ENCODE measurements around the gene TSPAN14.

TSPAN14 gene

GRCh38 chr10:80453056-80453841, 861 bp upstream of the TSPAN14 start:
- H3K36me3 ChIP-seq (ENCODE audit: control insufficient read depth, insufficient read depth, low read length) = no peaks in the 10 kb centered on the region
- no peak for DNase-seq (ENCODE audit: extremely low read depth, insufficient read length)
- TF ChIP-seq CTCF (IDR thresholded peaks at IDR 0.05; ENCODE audit: insufficient read depth, low read length, poor library complexity, severe bottlenecking) = peak; percentile 12
- H3K4me3 ChIP-seq (replicated peaks; ENCODE audit: low read depth, low read length) = peak overlapping the region; percentile 49
- no peaks in the 10 kb centered on the region for H3K27me3 ChIP-seq (replicated peaks; ENCODE audit: control insufficient read depth, insufficient read depth, low read length)

DNA sequence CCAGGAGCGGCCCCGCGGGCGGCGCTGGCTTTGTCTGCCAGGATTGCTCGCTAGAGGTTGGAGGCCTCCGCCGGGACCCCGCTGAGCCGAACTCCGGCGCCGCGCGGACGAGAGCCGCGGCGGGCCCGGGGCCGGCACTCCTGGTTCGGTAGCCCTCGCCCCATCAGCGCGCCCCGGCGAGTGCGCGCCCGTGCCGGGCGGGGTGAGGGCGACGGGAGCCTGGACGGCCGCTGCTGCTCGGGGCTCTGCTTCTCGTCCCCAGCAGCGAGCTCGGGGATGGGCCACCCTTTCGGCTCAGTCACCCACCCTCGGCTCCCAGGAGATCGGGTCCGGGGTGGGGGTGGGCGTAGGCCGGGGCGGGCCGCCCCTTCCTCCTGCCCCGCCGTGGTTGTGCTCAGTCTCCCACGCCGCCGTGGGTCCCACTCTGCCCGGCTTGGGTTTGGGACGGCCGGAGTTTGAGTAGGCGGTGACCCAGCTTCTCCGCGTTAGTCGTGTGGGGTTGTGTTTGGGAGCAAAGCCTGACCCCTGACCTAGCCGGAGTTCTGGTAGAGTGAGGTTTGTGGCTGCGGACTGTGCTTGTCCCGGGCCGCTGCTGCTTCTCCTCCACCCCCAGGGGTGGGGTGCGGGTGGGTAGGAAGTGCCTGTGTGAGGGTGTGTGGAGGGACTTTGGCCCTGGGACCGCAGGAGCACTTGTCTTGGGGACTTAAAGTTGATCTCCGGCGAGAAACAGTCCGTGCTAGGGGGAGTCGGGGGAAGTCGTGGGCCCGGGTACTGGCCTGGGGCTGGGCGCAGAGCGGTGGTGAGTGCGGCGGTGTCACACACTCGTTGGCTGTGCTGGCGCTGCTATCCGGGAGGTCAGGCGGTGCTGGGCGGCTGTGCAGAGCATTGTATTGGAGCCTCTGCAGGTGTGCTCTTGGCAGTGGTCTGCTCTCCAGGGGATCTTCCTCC, 677 bp downstream of the TSPAN14 start:
- TF ChIP-seq CTCF (IDR thresholded peaks at IDR 0.05; ENCODE audit: insufficient read depth, low read length, poor library complexity, severe bottlenecking) = no peak
- Histone ChIP-seq H3K36me3 (ENCODE audit: control insufficient read depth, insufficient read depth, low read length) (peaks cover 3% of the 10 kb centered on the region; the same call in 1 of the 2 replicates), H3K27me3 (replicated peaks; ENCODE audit: control insufficient read depth, insufficient read depth, low read length) (no peaks in the 10 kb centered on the region), H3K4me3 (replicated peaks; ENCODE audit: low read depth, low read length) (peak overlapping the region; percentile 88)
- peak; percentile 62 for DNase-seq (ENCODE audit: extremely low read depth, insufficient read length)

GRCh38 chr10:80455461-80456349, 1.6 kb downstream of the TSPAN14 start:
- no peak for DNase-seq (ENCODE audit: extremely low read depth, insufficient read length)
- H3K4me3 ChIP-seq (replicated peaks; ENCODE audit: low read depth, low read length) = peak overlapping the region; percentile 88
- TF ChIP-seq CTCF (IDR thresholded peaks at IDR 0.05; ENCODE audit: insufficient read depth, low read length, poor library complexity, severe bottlenecking) = no peak

GRCh38 chr10:80457554-80458262, 3.6 kb downstream of the TSPAN14 start:
- H3K27me3 ChIP-seq (replicated peaks; ENCODE audit: control insufficient read depth, insufficient read depth, low read length) = no peaks in the 10 kb centered on the region
- no peak for TF ChIP-seq CTCF (IDR thresholded peaks at IDR 0.05; ENCODE audit: insufficient read depth, low read length, poor library complexity, severe bottlenecking)
- H3K36me3 ChIP-seq (ENCODE audit: control insufficient read depth, insufficient read depth, low read length) = peaks cover 6% of the 10 kb centered on the region
- no peak for DNase-seq (ENCODE audit: extremely low read depth, insufficient read length)
- H3K4me3 ChIP-seq (replicated peaks; ENCODE audit: low read depth, low read length) = no peak overlapping the region

More at GRCh38 chr10:80455461-80456349, 1.6 kb downstream of the TSPAN14 start:
- H3K36me3 ChIP-seq (ENCODE audit: control insufficient read depth, insufficient read depth, low read length) = peaks cover 4% of the 10 kb centered on the region; the same call in 1 of the 2 replicates
- H3K27me3 ChIP-seq (replicated peaks; ENCODE audit: control insufficient read depth, insufficient read depth, low read length) = no peaks in the 10 kb centered on the region

DNA sequence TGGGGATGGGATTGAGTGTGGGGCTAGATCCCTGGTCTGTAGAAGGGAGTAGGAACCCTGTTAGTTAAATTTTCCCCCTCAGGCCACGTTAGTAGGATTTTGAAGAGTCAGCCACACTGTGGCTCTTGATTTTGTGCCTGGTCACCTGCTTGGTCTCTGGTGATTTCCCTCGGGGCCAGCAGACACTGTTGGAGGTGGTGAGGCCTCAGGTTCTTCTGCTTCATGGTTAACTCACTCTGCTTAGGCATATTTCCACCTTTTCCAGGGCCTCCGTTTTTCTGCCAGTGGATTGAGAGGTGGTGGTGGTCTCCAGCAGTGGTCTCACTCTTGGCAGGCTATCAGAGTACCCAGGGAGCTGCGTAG, 4.1 kb downstream of the TSPAN14 start:
- no peak for DNase-seq (ENCODE audit: extremely low read depth, insufficient read length)
- Histone ChIP-seq H3K27me3 (replicated peaks; ENCODE audit: control insufficient read depth, insufficient read depth, low read length) (no peaks in the 10 kb centered on the region), H3K4me3 (replicated peaks; ENCODE audit: low read depth, low read length) (no peak overlapping the region), H3K36me3 (ENCODE audit: control insufficient read depth, insufficient read depth, low read length) (peaks cover 6% of the 10 kb centered on the region)
- TF ChIP-seq CTCF (IDR thresholded peaks at IDR 0.05; ENCODE audit: insufficient read depth, low read length, poor library complexity, severe bottlenecking) = no peak
